A673 (cell line): ENCODE results near the gene TMEM259. TPM values are rescaled to one million over a fixed set of nuclear protein-coding genes. Genes with fewer than 3 reads are reported as not detected.

Source experiments
- BruUV-seq: library from RNA; stranded (reverse); fragments of 400-500 nt; replicated peaks from 2 replicates; lab custom pipeline; 2021; lab: Mats Ljungman, UMichigan
- CTCF ChIA-PET: fragments of 300-600 bp; sonication (Branson Sonifier 250); formaldehyde crosslinking; loops from one replicate; lab custom pipeline; 2022; ENCODE audit warnings: antibody characterized with exemption; lab: Charles Lee
- POLR2A ChIA-PET: fragments of 300-600 bp; sonication (Branson Sonifier 250); formaldehyde crosslinking; loops from one replicate; lab custom pipeline; 2022; ENCODE audit warnings: antibody characterized with exemption; ENCODE audit not compliant: low non-redundant PET; lab: Charles Lee
- DNase-seq: peaks from one replicate; pipeline ENCODE4 v3.0.0-alpha.2; 2015; ENCODE audit warnings: low spot score
- H3K27ac ChIP-seq: fragments of 200-600 bp; sonication (generic); 2 replicates; pipeline ENCODE4 v1.5.1; 2016; ENCODE audit warnings: mixed run types, low read depth, mild to moderate bottlenecking, mixed read lengths, antibody characterized with exemption, low read length; ENCODE audit not compliant: poor library complexity, severe bottlenecking
- H3K27me3 ChIP-seq: fragments of 200-600 bp; sonication (generic); replicated peaks from 2 replicates; pipeline ENCODE4 v1.6.1; 2017; ENCODE audit warnings: mixed run types, low read depth, mild to moderate bottlenecking, mixed read lengths, antibody characterized with exemption, low read length; ENCODE audit not compliant: insufficient read depth, poor library complexity
- H3K36me3 ChIP-seq: fragments of 200-600 bp; sonication (generic); 2 replicates; pipeline ENCODE4 v1.6.1; 2016; ENCODE audit warnings: mixed run types, mild to moderate bottlenecking, mixed read lengths, antibody characterized with exemption, low read length; ENCODE audit not compliant: insufficient read depth, poor library complexity, severe bottlenecking
- H3K4me1 ChIP-seq: fragments of 200-600 bp; sonication (generic); 2 replicates; pipeline ENCODE4 v1.6.1; 2017; ENCODE audit warnings: mixed run types, mild to moderate bottlenecking, mixed read lengths, antibody characterized with exemption, low read length; ENCODE audit not compliant: insufficient read depth, poor library complexity, severe bottlenecking
- H3K4me3 ChIP-seq: fragments of 200-600 bp; sonication (generic); 2 replicates; pipeline ENCODE4 v1.5.1; 2016; ENCODE audit warnings: low read depth, mixed run types, mild to moderate bottlenecking, mixed read lengths, low read length; ENCODE audit not compliant: poor library complexity, severe bottlenecking
- H3K9me3 ChIP-seq: fragments of 200-600 bp; sonication (generic); 2 replicates; pipeline ENCODE4 v1.6.1; 2016; ENCODE audit warnings: mixed run types, low read depth, mild to moderate bottlenecking, mixed read lengths, antibody characterized with exemption, low read length; ENCODE audit not compliant: poor library complexity, severe bottlenecking
- EZH2 ChIP-seq: fragments of 200-600 bp; sonication (generic); IDR thresholded peaks from 2 replicates; pipeline ENCODE4 v1.6.1; 2017; ENCODE audit warnings: borderline replicate concordance, low read depth, mild to moderate bottlenecking, mixed read lengths, antibody characterized with exemption, low read length; ENCODE audit not compliant: poor library complexity, severe bottlenecking
- intact Hi-C: fragments of 100-400 bp; cut with micrococcal nuclease; formaldehyde crosslinking; loops from one replicate; pipeline ENCODE4 v1.10.0; 2022; ENCODE audit not compliant: unreplicated experiment
- total RNA-seq: library from RNA; stranded (reverse); gene quantifications from 2 replicates; pipeline ENCODE4 v1.2.3, GENCODE V29; 2021
- TF ChIP-seq, protein P1 (sequence below): fragments of 300-800, 200-600 bp; sonication (generic); conservative IDR thresholded peaks from 2 replicates; pipeline ENCODE4 v1.5.1; 2017; ENCODE audit warnings: low read depth, mild to moderate bottlenecking, antibody characterized with exemption, low read length, moderate library complexity, mixed read lengths

Gene TMEM259
- total RNA-seq, 1 experiment from 2014 or later: 151 TPM

DNA sequence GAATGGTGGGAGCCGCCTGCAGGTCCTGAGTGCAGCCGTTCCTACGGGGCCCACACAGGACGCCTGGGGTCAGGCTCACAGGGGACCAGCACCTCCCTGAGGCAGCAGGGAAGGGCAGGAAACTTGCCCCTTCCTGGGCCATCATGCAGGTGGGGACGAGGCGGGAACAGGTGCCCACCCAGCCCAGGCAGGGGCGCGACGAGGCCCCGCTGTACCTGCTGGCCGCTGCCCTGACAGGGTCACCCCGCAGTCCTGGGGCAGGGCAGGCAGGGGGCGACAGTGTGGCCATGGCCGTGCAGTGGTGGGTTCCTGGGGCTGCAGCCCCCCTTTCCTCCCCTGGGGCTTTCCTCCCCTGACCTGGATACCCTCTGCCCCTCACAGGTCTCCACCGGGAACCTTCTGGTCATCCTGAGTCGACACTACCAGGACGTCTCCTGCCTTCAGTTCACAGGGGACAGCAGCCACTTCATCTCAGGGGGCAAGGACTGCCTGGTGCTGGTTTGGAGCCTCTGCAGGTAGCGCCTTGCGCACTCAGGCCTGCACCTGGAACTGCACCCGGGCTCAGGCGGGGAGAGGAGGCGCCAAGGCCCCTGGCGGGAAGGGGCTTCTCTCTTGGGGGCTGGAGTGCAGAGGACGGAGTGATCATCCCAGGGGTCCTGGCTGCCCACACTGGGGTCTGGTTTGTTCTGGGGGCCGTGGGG lies 31.4 kb downstream of the TMEM259 start:
- no peak overlapping the region for H3K27ac ChIP-seq
- no peak overlapping the region for H3K4me3 ChIP-seq
- intact Hi-C loops: no loop called here
- no TSS peak for BruUV-seq
- peaks cover 7% of the 10 kb centered on the region for H3K4me1 ChIP-seq
- no peak for TF ChIP-seq EZH2
- TF ChIP-seq, protein P1, sequence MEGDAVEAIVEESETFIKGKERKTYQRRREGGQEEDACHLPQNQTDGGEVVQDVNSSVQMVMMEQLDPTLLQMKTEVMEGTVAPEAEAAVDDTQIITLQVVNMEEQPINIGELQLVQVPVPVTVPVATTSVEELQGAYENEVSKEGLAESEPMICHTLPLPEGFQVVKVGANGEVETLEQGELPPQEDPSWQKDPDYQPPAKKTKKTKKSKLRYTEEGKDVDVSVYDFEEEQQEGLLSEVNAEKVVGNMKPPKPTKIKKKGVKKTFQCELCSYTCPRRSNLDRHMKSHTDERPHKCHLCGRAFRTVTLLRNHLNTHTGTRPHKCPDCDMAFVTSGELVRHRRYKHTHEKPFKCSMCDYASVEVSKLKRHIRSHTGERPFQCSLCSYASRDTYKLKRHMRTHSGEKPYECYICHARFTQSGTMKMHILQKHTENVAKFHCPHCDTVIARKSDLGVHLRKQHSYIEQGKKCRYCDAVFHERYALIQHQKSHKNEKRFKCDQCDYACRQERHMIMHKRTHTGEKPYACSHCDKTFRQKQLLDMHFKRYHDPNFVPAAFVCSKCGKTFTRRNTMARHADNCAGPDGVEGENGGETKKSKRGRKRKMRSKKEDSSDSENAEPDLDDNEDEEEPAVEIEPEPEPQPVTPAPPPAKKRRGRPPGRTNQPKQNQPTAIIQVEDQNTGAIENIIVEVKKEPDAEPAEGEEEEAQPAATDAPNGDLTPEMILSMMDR: no peak; the same call in 1 of the 2 replicates
- H3K27me3 ChIP-seq: no peaks in the 10 kb centered on the region
- DNase-seq: no peak
- H3K9me3 ChIP-seq: no peaks in the 10 kb centered on the region
- POLR2A ChIA-PET: no interaction called here
- CTCF ChIA-PET: no interaction called here
- peaks cover 35% of the 10 kb centered on the region for H3K36me3 ChIP-seq

- Histone ChIP-seq H3K36me3 (peaks cover 32% of the 10 kb centered on the region), H3K27me3 (no peaks in the 10 kb centered on the region), H3K4me3 (no peak overlapping the region), H3K27ac (no peak overlapping the region), H3K9me3 (no peaks in the 10 kb centered on the region), H3K4me1 (peaks cover 7% of the 10 kb centered on the region)
- no peak for TF ChIP-seq EZH2
- TF ChIP-seq, protein P1: no peak
- CTCF ChIA-PET: no interaction called here
- no peak for DNase-seq
- POLR2A ChIA-PET: no interaction called here
- intact Hi-C loops: no loop called here
- BruUV-seq: no TSS peak
Measured at GRCh38 chr19:988510-988909, 32.4 kb downstream of the TMEM259 start.

DNA sequence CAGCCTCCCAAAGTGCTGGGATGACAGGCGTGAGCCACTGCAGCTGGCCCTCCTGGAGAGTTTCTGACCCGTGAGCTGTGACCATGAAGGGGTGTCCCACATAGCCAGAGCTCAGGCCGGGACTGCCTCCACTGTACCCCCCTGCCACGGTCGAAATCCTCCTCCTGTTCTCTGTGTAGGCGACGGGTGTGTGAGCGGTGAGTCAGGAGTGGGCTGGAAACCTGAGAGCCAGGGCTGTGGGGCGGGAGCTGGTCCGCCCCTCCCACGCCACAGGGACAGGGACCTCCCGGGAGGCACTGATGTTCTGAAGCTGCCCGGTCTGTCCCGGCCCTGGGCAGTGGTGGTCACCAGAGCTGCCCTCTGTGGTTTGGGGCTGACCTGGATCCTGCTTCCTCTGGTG lies 32.8 kb downstream of the TMEM259 start:
- no TSS peak for BruUV-seq
- TF ChIP-seq, protein P1: no peak
- no peak for TF ChIP-seq EZH2
- ChIA-PET CTCF (no interaction called here), POLR2A (interaction anchor here (0.6 kb wide), 1 partner anchor 121 kb away, joined by 9 read pairs; no protein-coding TSS in a partner anchor)
- DNase-seq: no peak
- Histone ChIP-seq H3K4me1 (peaks cover 7% of the 10 kb centered on the region), H3K27ac (no peak overlapping the region), H3K9me3 (no peaks in the 10 kb centered on the region), H3K27me3 (no peaks in the 10 kb centered on the region), H3K4me3 (no peak overlapping the region), H3K36me3 (peaks cover 29% of the 10 kb centered on the region)
- intact Hi-C loops: no loop called here
